Esophagus (tissue), 2 donors: ENCODE results near the gene PPP1CC. TPM values are rescaled to one million over a fixed set of nuclear protein-coding genes. Genes with fewer than 3 reads are reported as not detected.
"Not testable (repeated sequence)": the region's sequence is repeated elsewhere in the genome, so short reads cannot be mapped to it uniquely, and the experiment has no call there.

Experiments
- H3K27ac ChIP-seq, 2 donors: one replicate each; pipeline ENCODE4 v1.5.1; 2013; ENCODE audit warnings: low read depth in 2 of 2, mild to moderate bottlenecking in 2 of 2, inconsistent platforms in 1 of 2, low read length in 1 of 2, moderate library complexity in 1 of 2
- H3K27me3 ChIP-seq, 2 donors: one replicate each; pipeline ENCODE4 v1.6.1; 2013; ENCODE audit warnings: low read length in 2 of 2, control low read depth in 1 of 2, mild to moderate bottlenecking in 1 of 2; ENCODE audit not compliant: insufficient read depth in 2 of 2, control insufficient read depth in 1 of 2
- H3K36me3 ChIP-seq, 2 donors: one replicate each; pipeline ENCODE4 v1.6.1; 2013; ENCODE audit warnings: low read length in 1 of 2; ENCODE audit not compliant: control insufficient read depth in 2 of 2, insufficient read depth in 2 of 2
- H3K4me1 ChIP-seq, 2 donors: one replicate each; pipeline ENCODE4 v1.6.1; 2013; ENCODE audit warnings: low read length in 1 of 2; ENCODE audit not compliant: control insufficient read depth in 2 of 2, insufficient read depth in 2 of 2
- H3K4me3 ChIP-seq, 2 donors: one replicate each; pipeline ENCODE4 v1.5.1; 2013; ENCODE audit warnings: low read length in 2 of 2, mild to moderate bottlenecking in 2 of 2, low read depth in 1 of 2, moderate library complexity in 1 of 2
- H3K9me3 ChIP-seq, 2 donors: one replicate each; pipeline ENCODE4 v1.6.1; 2013; ENCODE audit warnings: mild to moderate bottlenecking in 2 of 2, low read depth in 1 of 2, low read length in 1 of 2, moderate library complexity in 1 of 2; ENCODE audit not compliant: control insufficient read depth in 2 of 2, insufficient read depth in 1 of 2
- WGBS, 2 donors: extraction: QIAGEN DNeasy Blood & Tissue Kit; methylation state at CpG; one replicate each; pipeline ENCODE4 v1.1.7; 2013; 5-methylcytosine and 5-hydroxymethylcytosine counted together
- polyA plus RNA-seq, 2 donors: library from polyadenylated mRNA; stranded (reverse); fragments of 200-250 nt; gene quantifications; one replicate each; pipeline ENCODE4 v1.2.3, GENCODE V29; 2013
- donor health status: healthy with polysubstance abuse.
- donor health status: Bipolar disorder and iron deficiency.

The PPP1CC gene
- polyA plus RNA-seq, 2 donors, result 63.2 to 65.3 TPM

- no peaks in the 10 kb centered on the region for H3K27me3 ChIP-seq
- no peaks in the 10 kb centered on the region for H3K36me3 ChIP-seq
- H3K9me3 ChIP-seq, result no peaks in the 10 kb centered on the region
- H3K4me3 ChIP-seq, result no peak overlapping the region
- H3K4me1 ChIP-seq, result no peaks in the 10 kb centered on the region
- 72 to 74% methylated on average over 4 of the region's 4 CpGs for WGBS, 2 donors
- H3K27ac ChIP-seq, result no peak overlapping the region
Measured at GRCh38 chr12:110776410-110776809, 33.7 kb upstream of the PPP1CC start.

GRCh38 chr12:110775997-110776396 lies 33.3 kb upstream of the PPP1CC start:
- Histone ChIP-seq H3K36me3 (no peaks in the 10 kb centered on the region), H3K4me1 (no peaks in the 10 kb centered on the region), H3K27me3 (no peaks in the 10 kb centered on the region), H3K4me3 (no peak overlapping the region), H3K27ac (no peak overlapping the region), H3K9me3 (no peaks in the 10 kb centered on the region)
- 78 to 82% methylated on average over 1 of the region's 1 CpG for WGBS, 2 donors

- no peak overlapping the region for H3K27ac ChIP-seq
- 81 to 83% methylated on average over 2 of the region's 2 CpGs for WGBS, 2 donors
Measured at GRCh38 chr12:110774824-110775223, 32.1 kb upstream of the PPP1CC start.

DNA sequence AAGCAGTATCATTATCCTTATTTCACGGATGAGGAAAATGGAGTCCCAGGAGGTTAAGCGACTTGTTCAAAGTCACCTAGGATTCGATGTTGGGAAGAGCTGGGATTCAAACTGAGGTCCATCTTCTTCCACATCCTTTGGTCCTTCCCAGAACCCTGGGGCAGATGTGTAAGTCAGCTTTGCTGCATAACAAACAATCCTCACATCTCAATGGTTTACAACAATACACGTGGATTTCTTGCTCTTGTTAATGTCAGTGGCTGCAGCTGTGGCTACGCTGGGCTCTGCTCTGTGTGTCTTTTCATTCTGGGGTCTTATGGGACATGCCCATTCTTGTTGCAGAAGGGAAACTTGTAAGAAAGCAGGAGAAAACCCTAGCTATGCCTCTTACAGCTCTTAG lies 26.3 kb upstream of the PPP1CC start:
- Histone ChIP-seq H3K4me1 (no peaks in the 10 kb centered on the region), H3K36me3 (no peaks in the 10 kb centered on the region), H3K27me3 (no peaks in the 10 kb centered on the region), H3K4me3 (no peak overlapping the region), H3K27ac (no peak overlapping the region), H3K9me3 (no peaks in the 10 kb centered on the region)
- 93 to 94% methylated on average over 5 of the region's 5 CpGs for WGBS, 2 donors

More at GRCh38 chr12:110774824-110775223, 32.1 kb upstream of the PPP1CC start:
- H3K4me1 ChIP-seq, result no peaks in the 10 kb centered on the region
- H3K4me3 ChIP-seq, result no peak overlapping the region
- no peaks in the 10 kb centered on the region for H3K36me3 ChIP-seq
- no peaks in the 10 kb centered on the region for H3K27me3 ChIP-seq
- no peaks in the 10 kb centered on the region for H3K9me3 ChIP-seq

- Histone ChIP-seq H3K9me3 (no peaks in the 10 kb centered on the region), H3K4me1 (no peaks in the 10 kb centered on the region), H3K4me3 (no peak overlapping the region), H3K27ac (no peak overlapping the region), H3K27me3 (no peaks in the 10 kb centered on the region), H3K36me3 (no peaks in the 10 kb centered on the region)
- 94 to 98% methylated on average over 3 of the region's 3 CpGs for WGBS, 2 donors
Measured at GRCh38 chr12:110767863-110768262, 25.2 kb upstream of the PPP1CC start.

DNA sequence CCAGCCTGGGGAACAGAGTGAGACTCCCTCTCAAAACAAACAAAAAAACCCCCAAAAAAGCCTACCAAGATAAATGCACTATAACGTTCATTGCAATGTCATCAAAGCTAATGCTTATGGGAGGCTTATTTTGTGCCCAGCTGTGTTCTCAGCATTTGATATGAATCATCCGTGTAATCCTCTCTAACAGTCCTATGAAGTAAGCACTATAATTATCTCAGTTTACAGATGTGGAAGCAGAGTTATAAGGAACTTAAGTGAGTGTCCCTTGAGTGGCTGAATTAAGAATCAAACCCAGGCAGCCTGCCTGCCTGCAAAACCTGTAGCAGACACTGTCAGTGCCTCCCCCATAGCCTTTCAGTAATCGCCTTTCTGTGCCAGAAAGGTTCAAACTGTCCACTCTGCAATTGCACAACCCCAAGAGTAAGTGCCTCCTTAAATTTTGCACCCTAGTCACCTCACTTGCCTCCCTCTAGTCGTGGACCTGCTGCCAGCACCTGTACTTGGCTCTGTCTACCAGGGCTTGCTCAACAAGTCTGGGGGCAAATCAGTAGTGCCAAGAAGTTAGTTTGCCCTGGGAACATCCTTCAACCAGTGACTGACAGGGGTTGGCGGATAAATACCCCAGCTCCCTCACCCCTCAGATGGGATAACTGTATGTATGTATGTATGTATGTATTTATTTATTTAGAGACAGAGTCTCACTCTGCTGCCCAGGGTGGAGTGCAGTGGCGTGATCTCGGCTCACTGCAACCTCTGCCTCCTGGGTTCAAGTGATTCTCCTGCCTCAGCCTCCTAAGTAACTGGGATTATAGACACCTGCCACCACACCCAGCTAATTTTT lies 23.8 kb upstream of the PPP1CC start:
- H3K4me1 ChIP-seq, result no peaks in the 10 kb centered on the region
- 56 to 59% methylated on average over 7 of the region's 7 CpGs for WGBS, 2 donors
- H3K27me3 ChIP-seq, result no peaks in the 10 kb centered on the region
- no peaks in the 10 kb centered on the region for H3K36me3 ChIP-seq
- H3K4me3 ChIP-seq, result no peak overlapping the region
- no peaks in the 10 kb centered on the region for H3K9me3 ChIP-seq
- no peak overlapping the region for H3K27ac ChIP-seq

GRCh38 chr12:110765572-110765971 lies 22.9 kb upstream of the PPP1CC start:
- not testable (repeated sequence) for H3K9me3 ChIP-seq, H3K4me3 ChIP-seq, H3K27ac ChIP-seq, H3K4me1 ChIP-seq, H3K36me3 ChIP-seq, H3K27me3 ChIP-seq
- 89 to 92% methylated on average over 3 of the region's 3 CpGs for WGBS, 2 donors

GRCh38 chr12:110765111-110765510 lies 22.4 kb upstream of the PPP1CC start:
- no peaks in the 10 kb centered on the region for H3K4me1 ChIP-seq
- H3K27ac ChIP-seq, result no peak overlapping the region
- H3K36me3 ChIP-seq, result no peaks in the 10 kb centered on the region
- no peak overlapping the region for H3K4me3 ChIP-seq
- H3K27me3 ChIP-seq, result no peaks in the 10 kb centered on the region
- H3K9me3 ChIP-seq, result no peaks in the 10 kb centered on the region
- WGBS, 2 donors, result 62 to 69% methylated on average over 4 of the region's 4 CpGs

DNA sequence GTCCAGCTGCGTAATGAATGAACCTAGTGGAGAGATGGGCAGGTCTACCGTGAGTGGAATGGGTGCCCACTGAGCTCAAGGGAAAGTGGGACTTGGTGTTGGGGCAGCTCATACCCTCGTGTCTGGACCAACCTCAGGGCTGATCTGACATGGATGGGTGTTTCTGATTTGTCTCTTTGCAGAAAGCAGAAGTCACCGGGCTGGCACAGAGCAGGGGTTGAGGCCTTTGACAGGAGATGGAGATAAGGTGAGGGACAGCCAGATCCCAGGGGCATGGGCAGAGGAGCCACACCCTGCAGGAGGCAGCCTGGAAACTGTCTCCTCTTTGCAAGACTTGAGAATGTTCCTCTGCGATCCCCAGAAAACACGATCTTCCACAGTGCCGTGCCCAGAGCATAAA lies 20.9 kb upstream of the PPP1CC start:
- H3K36me3 ChIP-seq, result no peaks in the 10 kb centered on the region
- 79 to 82% methylated on average over 7 of the region's 7 CpGs for WGBS, 2 donors
- H3K27me3 ChIP-seq, result no peaks in the 10 kb centered on the region
- no peak overlapping the region for H3K27ac ChIP-seq
- no peaks in the 10 kb centered on the region for H3K9me3 ChIP-seq
- H3K4me1 ChIP-seq, result no peaks in the 10 kb centered on the region
- no peak overlapping the region for H3K4me3 ChIP-seq

- no peak overlapping the region for H3K27ac ChIP-seq
- H3K4me1 ChIP-seq, result no peaks in the 10 kb centered on the region
- WGBS, 2 donors, result 89 to 92% methylated on average over 3 of the region's 3 CpGs
- H3K4me3 ChIP-seq, result no peak overlapping the region
- H3K9me3 ChIP-seq, result no peaks in the 10 kb centered on the region
- no peaks in the 10 kb centered on the region for H3K36me3 ChIP-seq
- no peaks in the 10 kb centered on the region for H3K27me3 ChIP-seq
Measured at GRCh38 chr12:110762891-110763290, 20.2 kb upstream of the PPP1CC start.
